ENCODE data around the gene RBFOX1.

The RBFOX1 gene

GRCh38 chr16:7335991-7336634, 3.5 kb downstream of the RBFOX1 start:
- no peak for DNase-seq

- no peak for DNase-seq
Observed at GRCh38 chr16:7336742-7337141, 4.1 kb downstream of the RBFOX1 start.

- no peak for DNase-seq
Observed at GRCh38 chr16:7338826-7339225, 6.2 kb downstream of the RBFOX1 start.

DNA sequence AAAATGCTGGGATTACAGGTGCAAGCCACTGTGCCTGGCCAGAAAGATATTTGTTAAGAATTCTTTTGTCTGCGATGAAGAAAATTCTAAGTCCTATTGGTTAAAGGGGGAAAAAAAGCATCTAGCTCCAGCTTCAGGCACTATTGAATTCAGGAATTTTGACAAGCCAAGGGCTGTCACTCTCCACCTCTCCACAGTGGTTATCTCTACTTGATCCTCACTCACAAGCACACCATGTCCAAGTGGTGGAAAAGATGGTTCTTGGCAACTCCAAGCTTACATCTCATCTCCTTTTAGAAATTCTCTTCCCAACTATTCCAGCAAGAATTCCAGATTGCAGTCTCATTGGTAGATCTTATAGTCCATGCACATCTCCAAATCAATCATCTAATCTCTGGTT, 7.1 kb downstream of the RBFOX1 start:
- DNase-seq, result no peak

GRCh38 chr16:7340938-7341337, 8.3 kb downstream of the RBFOX1 start:
- DNase-seq, result no peak

DNA sequence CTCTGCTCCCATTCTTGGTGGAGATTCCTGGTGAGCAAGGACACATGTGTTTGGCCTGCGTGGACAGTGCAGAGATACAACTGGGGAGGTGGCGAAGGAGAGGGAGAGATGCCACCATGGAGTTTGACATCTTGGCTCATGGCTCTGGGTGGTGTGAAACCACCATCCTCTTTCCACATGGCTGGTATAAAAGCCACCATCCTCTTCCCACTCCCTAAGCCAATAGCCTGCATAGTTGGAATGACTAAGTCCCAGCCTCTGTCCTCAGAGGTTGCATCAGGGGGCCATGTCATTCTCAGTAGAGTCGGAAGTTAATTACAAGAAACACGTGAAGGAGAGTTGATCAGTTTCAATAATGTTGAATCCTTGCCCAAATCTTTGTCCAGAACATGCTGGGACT, 10.0 kb downstream of the RBFOX1 start:
- no peak for DNase-seq

DNA sequence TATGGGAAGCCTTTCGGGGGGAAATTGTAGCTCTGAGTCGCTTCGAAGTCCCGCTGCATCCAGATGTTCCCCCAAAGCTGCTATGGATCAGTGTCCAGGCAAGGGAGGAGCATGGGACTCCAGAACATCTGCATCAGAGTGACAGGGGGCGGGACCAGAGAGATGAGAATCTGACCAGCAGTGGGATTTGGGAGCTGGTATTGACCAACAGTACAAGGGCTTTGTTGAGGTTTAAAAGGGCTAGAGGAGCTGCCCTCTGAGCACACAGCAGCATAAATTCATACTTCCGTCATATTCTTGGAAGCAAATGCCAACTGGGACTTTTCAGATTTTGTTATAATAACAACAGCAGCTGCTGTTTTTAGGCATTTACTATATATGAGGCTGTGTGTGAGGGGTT, 10.6 kb downstream of the RBFOX1 start:
- no peak for DNase-seq

GRCh38 chr16:7344830-7345780, 12.5 kb downstream of the RBFOX1 start:
- no peak for DNase-seq

GRCh38 chr16:7350806-7351205, 18.2 kb downstream of the RBFOX1 start:
- no peak for DNase-seq

GRCh38 chr16:7351610-7352510, 19.2 kb downstream of the RBFOX1 start:
- no peak for DNase-seq

- DNase-seq, result no peak
Observed at GRCh38 chr16:7355758-7356157, 23.1 kb downstream of the RBFOX1 start.

DNA sequence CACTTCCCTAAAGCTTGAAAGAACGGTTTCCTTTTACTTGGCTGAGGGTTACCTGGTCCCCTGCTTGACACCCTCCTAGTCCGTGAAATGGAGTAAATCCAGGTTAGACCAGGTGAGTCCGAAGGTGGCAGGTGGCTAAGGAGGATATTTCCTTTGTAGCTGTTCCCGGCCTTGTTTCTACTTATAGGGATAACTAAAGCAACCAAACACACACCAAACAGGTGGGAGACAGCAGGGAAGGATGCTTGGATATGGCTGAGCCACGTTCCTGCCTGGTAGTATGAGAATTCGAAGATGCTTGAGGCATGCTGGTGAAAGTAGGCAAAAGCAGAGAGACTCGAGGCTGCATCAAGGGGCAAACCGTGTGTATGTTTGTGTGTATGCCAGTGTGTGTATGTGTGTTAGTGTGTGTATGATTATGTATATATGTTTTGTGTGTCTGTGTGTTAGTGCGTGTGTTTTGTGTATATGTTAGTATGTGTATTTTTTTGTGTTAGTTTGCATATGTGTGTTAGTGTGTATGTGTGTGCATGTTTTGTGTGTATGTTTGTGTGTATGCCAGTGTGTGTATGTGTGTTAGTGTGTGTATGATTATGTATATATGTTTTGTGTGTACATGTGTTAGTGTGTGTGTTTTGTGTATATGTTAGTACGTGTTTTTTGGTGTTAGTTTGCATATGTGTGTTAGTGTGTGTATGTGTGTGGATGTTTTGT, 28.9 kb downstream of the RBFOX1 start:
- no peak for DNase-seq

DNA sequence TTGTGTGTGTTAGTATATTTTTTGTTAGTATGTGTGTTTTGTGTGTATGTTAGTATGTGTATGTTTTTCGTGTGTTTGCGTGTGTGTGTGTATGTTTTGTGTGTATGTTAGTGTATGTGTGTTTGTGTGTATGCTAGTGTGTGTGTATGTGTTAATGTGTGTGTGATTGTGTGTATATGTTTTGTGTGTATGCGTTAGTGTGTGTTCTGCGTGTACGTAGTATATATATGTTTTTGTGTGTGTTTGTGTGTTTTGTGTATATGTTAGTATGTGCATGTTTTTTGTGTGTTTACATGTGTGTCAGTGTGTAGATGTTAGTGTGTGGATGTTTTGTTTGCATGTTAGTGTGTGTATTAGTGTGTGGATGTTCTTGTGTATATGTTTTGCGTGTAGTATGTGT, 29.6 kb downstream of the RBFOX1 start:
- DNase-seq, result no peak

- no peak for DNase-seq
Observed at GRCh38 chr16:7363422-7364417, 31.1 kb downstream of the RBFOX1 start.

- no peak for DNase-seq
Observed at GRCh38 chr16:7366041-7366440, 33.4 kb downstream of the RBFOX1 start.

- DNase-seq, result no peak
Observed at GRCh38 chr16:7366993-7367880, 34.6 kb downstream of the RBFOX1 start.

GRCh38 chr16:7369204-7369603, 36.6 kb downstream of the RBFOX1 start:
- DNase-seq, result no peak

DNA sequence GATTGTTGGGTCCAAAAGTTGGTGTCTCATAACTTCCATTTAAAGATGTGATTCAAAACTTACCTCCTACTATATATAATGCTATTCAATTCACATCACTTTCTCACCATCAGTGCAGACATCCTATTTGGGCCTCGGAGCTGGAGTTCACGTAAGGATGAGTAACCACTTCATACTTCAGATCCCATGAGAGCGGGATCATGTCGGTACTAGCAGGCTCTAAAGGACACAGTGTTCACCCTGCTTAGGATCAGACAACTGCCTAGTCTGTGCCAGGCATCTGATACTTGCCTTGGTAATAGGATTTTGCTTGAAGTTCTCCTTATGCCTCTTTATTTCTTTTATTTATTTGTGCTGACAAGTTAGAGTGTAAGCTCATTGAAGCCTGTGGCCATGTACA, 39.5 kb downstream of the RBFOX1 start:
- no peak for DNase-seq

- no peak for DNase-seq
Observed at GRCh38 chr16:7373776-7374175, 41.1 kb downstream of the RBFOX1 start.

DNA sequence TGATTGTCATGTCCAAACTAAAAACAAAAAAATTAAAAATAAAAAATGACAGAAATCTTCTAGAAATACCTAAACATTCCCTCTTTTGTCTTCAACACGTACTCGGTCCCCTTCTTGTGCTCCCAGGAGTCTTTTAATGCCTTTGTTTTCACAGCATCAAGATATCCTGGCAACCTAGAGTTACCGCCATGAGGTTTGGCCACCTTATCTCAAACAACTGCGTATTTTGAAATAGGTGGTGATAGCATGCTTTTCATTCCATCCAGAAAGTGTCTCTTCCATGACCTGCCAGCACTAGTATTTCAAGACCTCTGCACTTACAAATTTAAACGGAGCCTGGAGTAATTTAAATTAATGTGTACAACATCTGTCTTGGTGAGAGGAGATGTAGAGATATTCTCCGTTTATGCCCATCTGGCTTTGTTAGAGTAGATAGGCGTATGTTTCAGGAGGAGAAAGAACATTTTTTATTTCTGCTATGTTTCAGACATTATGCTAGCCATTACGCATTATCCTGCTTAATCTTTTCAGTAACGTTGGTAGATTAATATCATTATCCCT, 42.0 kb downstream of the RBFOX1 start:
- DNase-seq, result no peak

All from NCI-H187 treated with DMSO at 0.1 percent for 48 hours (cell line).